HEK293T (cell line): Measurements from ENCODE around the gene SLC12A8.

Experiments
- ARNT ChIP-seq: fragments of 450-650 bp; IDR thresholded peaks from 2 replicates; pipeline ENCODE4 v1.6.1; 2017; ENCODE audit warnings: mild to moderate bottlenecking
- BHLHE40 ChIP-seq: fragments of 450-650 bp; IDR thresholded peaks from 2 replicates; pipeline ENCODE4 v1.6.1; 2016; ENCODE audit warnings: mild to moderate bottlenecking, moderate library complexity, borderline replicate concordance
- ELF4 ChIP-seq: fragments of 450-650 bp; IDR thresholded peaks from 2 replicates; pipeline ENCODE4 v1.6.1; 2017; ENCODE audit warnings: antibody characterized with exemption
- FOXA1 ChIP-seq: fragments of 450-650 bp; IDR thresholded peaks from 2 replicates; pipeline ENCODE4 v1.6.1; 2016; ENCODE audit warnings: mild to moderate bottlenecking
- FOXK2 ChIP-seq: fragments of 450-650 bp; IDR thresholded peaks from 2 replicates; pipeline ENCODE4 v1.6.1; 2016; ENCODE audit warnings: mild to moderate bottlenecking
- FOXM1 ChIP-seq: fragments of 450-650 bp; IDR thresholded peaks from 2 replicates; pipeline ENCODE4 v1.6.1; 2017; ENCODE audit warnings: mild to moderate bottlenecking, borderline replicate concordance
- HDGF ChIP-seq: fragments of 450-650 bp; IDR thresholded peaks from 2 replicates; pipeline ENCODE4 v1.6.1; 2017; ENCODE audit warnings: antibody characterized with exemption, borderline replicate concordance
- LEF1 ChIP-seq: fragments of 450-650 bp; IDR thresholded peaks from 2 replicates; pipeline ENCODE4 v1.6.1; 2017; ENCODE audit warnings: mild to moderate bottlenecking, borderline replicate concordance
- SP1 ChIP-seq: fragments of 450-650 bp; IDR thresholded peaks from 2 replicates; pipeline ENCODE4 v1.6.1; 2017
- SUZ12 ChIP-seq: fragments of 450-650 bp; IDR thresholded peaks from 2 replicates; pipeline ENCODE4 v1.6.1; 2016; ENCODE audit warnings: mild to moderate bottlenecking
- TF ChIP-seq, protein P1 (sequence below): fragments of 450-650 bp; IDR thresholded peaks from 2 replicates; pipeline ENCODE4 v1.6.1; 2016

DNA sequence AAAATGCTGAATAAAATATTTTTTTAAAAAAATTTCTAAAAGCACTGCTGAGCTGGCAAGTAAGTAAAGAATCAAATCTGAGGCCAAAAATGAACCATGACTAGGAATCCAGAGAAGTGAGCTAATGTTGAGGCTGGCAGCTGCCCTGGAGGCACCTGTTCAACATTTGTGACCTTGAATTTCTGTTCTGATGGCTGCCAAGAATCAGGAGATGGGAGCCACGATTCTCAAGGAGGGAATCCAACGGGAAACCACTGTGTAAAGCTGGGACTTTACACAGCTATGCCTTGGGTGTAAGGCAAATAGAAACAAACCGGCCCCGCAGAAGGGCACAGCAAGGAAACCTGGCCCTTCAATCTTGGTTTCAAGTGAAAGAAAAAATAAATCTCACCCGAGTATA is 179.4 kb downstream of the SLC12A8 start:
- TF ChIP-seq BHLHE40 (no peak), LEF1 (no peak), ARNT (no peak), FOXK2 (no peak), SP1 (no peak), SUZ12 (no peak), FOXM1 (no peak), FOXA1 (no peak), HDGF (no peak), ELF4 (no peak)
- TF ChIP-seq, protein P1, sequence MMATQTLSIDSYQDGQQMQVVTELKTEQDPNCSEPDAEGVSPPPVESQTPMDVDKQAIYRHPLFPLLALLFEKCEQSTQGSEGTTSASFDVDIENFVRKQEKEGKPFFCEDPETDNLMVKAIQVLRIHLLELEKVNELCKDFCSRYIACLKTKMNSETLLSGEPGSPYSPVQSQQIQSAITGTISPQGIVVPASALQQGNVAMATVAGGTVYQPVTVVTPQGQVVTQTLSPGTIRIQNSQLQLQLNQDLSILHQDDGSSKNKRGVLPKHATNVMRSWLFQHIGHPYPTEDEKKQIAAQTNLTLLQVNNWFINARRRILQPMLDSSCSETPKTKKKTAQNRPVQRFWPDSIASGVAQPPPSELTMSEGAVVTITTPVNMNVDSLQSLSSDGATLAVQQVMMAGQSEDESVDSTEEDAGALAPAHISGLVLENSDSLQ, result no peak
